ENCODE measurements around the gene CDS1.
"Not testable (repeated sequence)": the region's sequence is repeated elsewhere in the genome, so short reads cannot be mapped to it uniquely, and the experiment has no call there.

Gene CDS1

GRCh38 chr4:84582988-84583875, at the start of gene CDS1:
TSS of gene CDS1 (plus strand) at chr4:84583127. CDS start at chr4:84583402, 275 bp downstream.
- DNase-seq: peak in 3 of 4 experiments; percentile 2 to 70 (median 5)

GRCh38 chr4:84535901-84536300, 47.0 kb upstream of the CDS1 start:
- no peak for DNase-seq

- no peak for DNase-seq
Measured at GRCh38 chr4:84545093-84545492, 37.8 kb upstream of the CDS1 start.

- DNase-seq: no peak
Measured at GRCh38 chr4:84547211-84547610, 35.7 kb upstream of the CDS1 start.

- DNase-seq: not testable (repeated sequence)
Measured at GRCh38 chr4:84549191-84549590, 33.7 kb upstream of the CDS1 start.

GRCh38 chr4:84562156-84562555, 20.8 kb upstream of the CDS1 start:
- DNase-seq: no peak

GRCh38 chr4:84563002-84563401, 19.9 kb upstream of the CDS1 start:
- DNase-seq: no peak

- DNase-seq: no peak
Measured at GRCh38 chr4:84565951-84566350, 17.0 kb upstream of the CDS1 start.

GRCh38 chr4:84568496-84568895, 14.4 kb upstream of the CDS1 start:
- DNase-seq: no peak

- no peak for DNase-seq
Measured at GRCh38 chr4:84569009-84569408, 13.9 kb upstream of the CDS1 start.

GRCh38 chr4:84573385-84574068, 9.4 kb upstream of the CDS1 start:
- no peak for DNase-seq

- DNase-seq: no peak
Measured at GRCh38 chr4:84574069-84574720, 8.7 kb upstream of the CDS1 start.

- DNase-seq: no peak
Measured at GRCh38 chr4:84578540-84579402, 4.2 kb upstream of the CDS1 start.

GRCh38 chr4:84579403-84579776, 3.5 kb upstream of the CDS1 start:
- no peak for DNase-seq

GRCh38 chr4:84582302-84582987, 482 bp upstream of the CDS1 start:
- DNase-seq: peak; percentile 53 to 91 (median 79)

- DNase-seq: no peak
Measured at GRCh38 chr4:84583876-84584380, 1.0 kb downstream of the CDS1 start.

- DNase-seq: no peak
Measured at GRCh38 chr4:84585251-84585650, 2.3 kb downstream of the CDS1 start.

GRCh38 chr4:84594724-84595123, 11.8 kb downstream of the CDS1 start:
- DNase-seq: no peak

GRCh38 chr4:84596826-84597225, 13.9 kb downstream of the CDS1 start:
- no peak for DNase-seq

GRCh38 chr4:84597450-84597849, 14.5 kb downstream of the CDS1 start:
- DNase-seq: no peak

GRCh38 chr4:84606645-84607044, 23.7 kb downstream of the CDS1 start:
- DNase-seq: no peak

GRCh38 chr4:84611531-84611930, 28.6 kb downstream of the CDS1 start:
- no peak for DNase-seq
